ENCODE measurements around the gene RUNX1. TPM values are rescaled to one million over a fixed set of nuclear protein-coding genes. Genes with fewer than 3 reads are reported as not detected.

Gene RUNX1
- total and polyA plus RNA-seq, 2 experiments from 2014 or later, result 0.12 TPM; not detected in 1

DNA sequence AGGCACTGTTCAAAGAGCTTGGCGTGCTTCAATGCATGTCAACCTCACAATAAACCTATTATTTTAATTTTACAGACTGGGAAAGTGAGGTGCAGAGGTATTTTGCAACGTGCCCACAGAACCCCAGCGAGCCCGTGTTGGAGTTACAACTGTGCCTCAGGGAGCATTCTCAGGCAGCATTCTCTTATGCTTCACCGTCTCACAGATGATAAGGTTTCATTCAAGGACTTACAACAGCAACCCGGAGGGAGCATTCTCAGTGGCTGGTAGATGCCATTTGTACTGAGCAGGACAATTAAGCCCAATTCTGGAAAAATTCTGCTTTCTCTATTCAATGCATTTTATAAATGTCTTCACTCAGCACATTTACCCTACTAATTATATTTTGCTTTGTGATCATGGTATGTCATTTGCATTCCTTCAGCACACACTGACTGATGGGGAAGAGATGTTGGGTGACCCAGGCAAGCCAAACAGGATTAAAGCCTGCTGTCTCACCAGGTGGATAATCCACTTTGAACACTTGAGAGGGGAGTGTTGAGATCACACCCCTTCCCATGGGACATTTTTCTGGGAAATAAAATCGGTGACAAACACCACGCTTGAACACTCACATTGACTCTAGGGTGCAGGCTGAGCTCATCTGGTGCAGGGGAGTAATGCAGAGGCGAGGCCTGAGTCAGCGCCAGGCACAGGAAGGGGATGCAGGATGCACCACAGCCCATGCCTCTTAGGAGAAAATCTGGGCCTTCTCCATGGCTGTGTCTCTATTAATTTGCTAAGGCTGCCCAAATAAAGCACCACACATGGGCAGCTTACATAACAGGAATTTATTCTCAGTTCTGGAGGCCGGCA lies 266.4 kb downstream of the RUNX1 start:
- Histone ChIP-seq H3K36me3 (no peaks in the 10 kb centered on the region), H3K27ac (no peak overlapping the region), H3K27me3 (no peaks in the 10 kb centered on the region), H3K9me3 (ENCODE audit: low read depth) (no peaks in the 10 kb centered on the region), H3K4me3 (no peak overlapping the region), H3K4me1 (ENCODE audit: low read depth) (no peaks in the 10 kb centered on the region)
- DNase-seq (ENCODE audit: low read depth in 1 of 2, low spot score in 1 of 2), result no peak
- TF ChIP-seq CTCF (IDR thresholded peaks at IDR 0.05; ENCODE audit: low read depth, low read length), result no peak

DNA sequence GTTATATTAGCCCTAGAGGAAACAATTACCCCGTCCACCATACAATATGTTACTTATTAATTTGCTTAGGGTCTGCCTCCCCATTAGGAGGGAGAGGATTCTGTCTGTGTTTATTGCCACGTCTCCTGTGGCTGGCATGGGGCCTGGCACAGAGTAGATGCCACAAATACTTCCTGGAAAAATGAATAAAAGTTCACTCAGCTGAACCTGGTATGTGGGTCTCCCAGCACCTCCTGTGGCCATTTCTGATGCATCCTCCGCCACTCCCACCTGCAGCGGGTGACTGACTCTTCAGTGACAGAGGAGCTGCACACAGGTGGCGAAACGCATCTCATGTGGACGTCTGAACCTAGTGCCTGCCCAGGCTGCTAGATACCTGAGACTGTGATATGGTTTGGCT lies 267.6 kb downstream of the RUNX1 start:
- TF ChIP-seq CTCF (IDR thresholded peaks at IDR 0.05; ENCODE audit: low read depth, low read length), result no peak
- Histone ChIP-seq H3K36me3 (no peaks in the 10 kb centered on the region), H3K4me1 (ENCODE audit: low read depth) (no peaks in the 10 kb centered on the region), H3K9me3 (ENCODE audit: low read depth) (no peaks in the 10 kb centered on the region), H3K27me3 (no peaks in the 10 kb centered on the region), H3K4me3 (no peak overlapping the region), H3K27ac (no peak overlapping the region)
- DNase-seq (ENCODE audit: low read depth in 1 of 2, low spot score in 1 of 2), result no peak

- Histone ChIP-seq H3K9me3 (ENCODE audit: low read depth) (no peaks in the 10 kb centered on the region), H3K4me1 (ENCODE audit: low read depth) (no peaks in the 10 kb centered on the region), H3K27ac (no peak overlapping the region), H3K27me3 (no peaks in the 10 kb centered on the region), H3K4me3 (no peak overlapping the region), H3K36me3 (no peaks in the 10 kb centered on the region)
- TF ChIP-seq CTCF (IDR thresholded peaks at IDR 0.05; ENCODE audit: low read depth, low read length), result no peak
- DNase-seq (ENCODE audit: low read depth in 1 of 2, low spot score in 1 of 2), result no peak
Measured at GRCh38 chr21:34779860-34780259, 269.2 kb downstream of the RUNX1 start.

DNA sequence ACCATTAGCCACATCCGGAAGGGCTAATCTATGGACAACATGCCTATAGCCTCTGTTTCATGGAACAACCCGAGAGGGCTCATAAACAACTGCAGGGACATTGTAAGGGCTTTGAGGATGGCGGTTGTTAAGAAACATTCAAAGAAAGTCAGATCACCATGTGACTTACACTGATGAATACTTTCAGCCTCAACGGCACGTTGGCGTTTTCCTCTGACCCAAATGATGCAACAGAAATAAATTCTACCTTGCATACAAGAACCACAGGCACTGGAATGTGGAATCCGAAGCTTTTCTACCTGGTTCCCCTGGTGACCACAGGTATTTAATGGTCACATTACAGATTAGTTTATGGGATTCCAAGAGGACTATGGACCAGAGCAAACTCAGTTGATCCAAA lies 273.3 kb downstream of the RUNX1 start:
- Histone ChIP-seq H3K27ac (no peak overlapping the region), H3K36me3 (no peaks in the 10 kb centered on the region)
- no peak for DNase-seq (ENCODE audit: low read depth in 1 of 2, low spot score in 1 of 2)

DNA sequence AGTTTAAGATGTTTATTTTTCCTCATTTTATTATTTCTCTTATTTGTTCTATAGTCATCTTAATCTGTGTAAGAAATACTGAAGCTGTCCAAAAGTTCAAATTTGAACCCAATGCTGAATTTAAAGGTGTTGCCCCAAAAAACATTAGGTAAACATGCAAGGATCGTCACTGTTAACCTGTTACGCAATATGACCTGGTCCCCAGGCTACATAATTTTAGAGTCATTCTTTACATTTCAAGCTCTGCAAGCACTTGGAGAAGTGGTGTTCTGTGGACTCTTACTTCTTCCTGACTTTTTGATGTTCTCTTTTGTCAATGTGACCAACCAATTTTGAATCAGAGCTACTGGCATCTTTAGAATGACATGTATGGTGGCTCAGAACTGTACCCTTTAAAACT lies 274.4 kb downstream of the RUNX1 start:
- Histone ChIP-seq H3K4me1 (ENCODE audit: low read depth) (no peaks in the 10 kb centered on the region), H3K4me3 (no peak overlapping the region), H3K27ac (no peak overlapping the region), H3K27me3 (peaks cover 3% of the 10 kb centered on the region), H3K36me3 (no peaks in the 10 kb centered on the region), H3K9me3 (ENCODE audit: low read depth) (no peaks in the 10 kb centered on the region)
- no peak for DNase-seq (ENCODE audit: low read depth in 1 of 2, low spot score in 1 of 2)
- TF ChIP-seq CTCF (IDR thresholded peaks at IDR 0.05; ENCODE audit: low read depth, low read length), result no peak

More for the DNA sequence above, 273.3 kb downstream of the RUNX1 start:
- no peak overlapping the region for H3K4me3 ChIP-seq
- H3K27me3 ChIP-seq, result peaks cover 3% of the 10 kb centered on the region
- no peaks in the 10 kb centered on the region for H3K4me1 ChIP-seq (ENCODE audit: low read depth)
- no peak for TF ChIP-seq CTCF (IDR thresholded peaks at IDR 0.05; ENCODE audit: low read depth, low read length)
- H3K9me3 ChIP-seq (ENCODE audit: low read depth), result no peaks in the 10 kb centered on the region

All from cardiac muscle cell (in vitro differentiated cells and primary cell).